Measurements from ENCODE around the gene DIPK1C.

The DIPK1C gene

DNA sequence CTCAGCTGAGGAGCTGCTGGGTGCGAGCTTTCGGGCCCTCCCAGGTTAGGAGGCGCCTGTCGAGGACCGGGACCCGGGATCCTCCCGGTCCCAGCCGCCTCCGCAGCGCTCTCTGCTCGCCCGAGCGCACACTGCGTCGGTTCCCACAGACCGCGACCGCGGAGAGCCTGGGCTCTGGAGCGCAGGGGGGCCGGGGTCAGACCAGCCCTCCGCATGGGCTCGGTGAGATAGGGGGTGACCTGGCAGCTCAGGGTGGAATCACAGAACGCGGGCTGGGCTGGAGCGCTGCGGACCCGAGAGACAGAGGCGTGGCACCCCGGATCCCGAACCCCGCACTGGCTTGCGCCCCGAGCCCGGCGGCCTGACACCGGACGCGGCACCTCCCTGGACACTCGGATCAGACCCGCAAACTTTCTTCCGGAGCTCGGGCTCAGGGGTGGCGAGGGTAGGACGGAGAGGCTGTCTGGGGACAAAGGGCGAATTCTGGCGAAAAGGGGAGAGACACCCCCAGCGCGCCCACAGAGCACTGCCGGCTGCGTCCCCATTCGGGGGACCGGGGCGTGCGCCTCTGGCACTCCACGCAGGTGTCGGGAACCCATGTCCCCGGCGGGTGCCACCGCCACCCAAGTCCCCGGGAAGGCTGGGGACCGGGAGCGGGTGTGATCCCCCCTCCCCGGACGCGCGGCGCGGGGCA lies 612 bp downstream of the DIPK1C start:
- DNase-seq (ENCODE audit: extremely low spot score): no peak
- TF ChIP-seq, protein P1, sequence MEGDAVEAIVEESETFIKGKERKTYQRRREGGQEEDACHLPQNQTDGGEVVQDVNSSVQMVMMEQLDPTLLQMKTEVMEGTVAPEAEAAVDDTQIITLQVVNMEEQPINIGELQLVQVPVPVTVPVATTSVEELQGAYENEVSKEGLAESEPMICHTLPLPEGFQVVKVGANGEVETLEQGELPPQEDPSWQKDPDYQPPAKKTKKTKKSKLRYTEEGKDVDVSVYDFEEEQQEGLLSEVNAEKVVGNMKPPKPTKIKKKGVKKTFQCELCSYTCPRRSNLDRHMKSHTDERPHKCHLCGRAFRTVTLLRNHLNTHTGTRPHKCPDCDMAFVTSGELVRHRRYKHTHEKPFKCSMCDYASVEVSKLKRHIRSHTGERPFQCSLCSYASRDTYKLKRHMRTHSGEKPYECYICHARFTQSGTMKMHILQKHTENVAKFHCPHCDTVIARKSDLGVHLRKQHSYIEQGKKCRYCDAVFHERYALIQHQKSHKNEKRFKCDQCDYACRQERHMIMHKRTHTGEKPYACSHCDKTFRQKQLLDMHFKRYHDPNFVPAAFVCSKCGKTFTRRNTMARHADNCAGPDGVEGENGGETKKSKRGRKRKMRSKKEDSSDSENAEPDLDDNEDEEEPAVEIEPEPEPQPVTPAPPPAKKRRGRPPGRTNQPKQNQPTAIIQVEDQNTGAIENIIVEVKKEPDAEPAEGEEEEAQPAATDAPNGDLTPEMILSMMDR (IDR thresholded peaks at IDR 0.05; ENCODE audit: control extremely low read depth, extremely low read depth, low read depth, missing control alignments): no peak
- POLR2A ChIA-PET: no interaction called here
- CTCF ChIA-PET: no interaction called here

DNA sequence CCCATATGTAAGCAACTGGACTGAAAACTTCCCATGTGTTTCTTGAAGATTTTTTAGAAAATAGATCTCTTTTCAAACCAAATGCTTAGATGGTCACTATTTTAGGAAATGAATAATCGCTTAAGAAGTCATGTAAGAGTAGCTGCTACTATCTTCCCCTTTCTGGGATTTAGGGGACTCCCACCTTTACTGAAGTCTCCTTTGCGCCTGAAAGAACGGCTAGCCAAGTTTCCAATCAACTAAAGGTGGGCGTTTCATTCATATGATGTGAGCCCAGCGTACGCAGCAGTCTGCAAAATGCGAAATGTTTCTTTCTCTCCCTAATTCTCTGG lies 1.1 kb downstream of the DIPK1C start:
- DNase-seq (ENCODE audit: extremely low spot score): no peak
- CTCF ChIA-PET: no interaction called here
- POLR2A ChIA-PET: no interaction called here
- TF ChIP-seq, protein P1 (IDR thresholded peaks at IDR 0.05; ENCODE audit: control extremely low read depth, extremely low read depth, low read depth, missing control alignments): no peak

DNA sequence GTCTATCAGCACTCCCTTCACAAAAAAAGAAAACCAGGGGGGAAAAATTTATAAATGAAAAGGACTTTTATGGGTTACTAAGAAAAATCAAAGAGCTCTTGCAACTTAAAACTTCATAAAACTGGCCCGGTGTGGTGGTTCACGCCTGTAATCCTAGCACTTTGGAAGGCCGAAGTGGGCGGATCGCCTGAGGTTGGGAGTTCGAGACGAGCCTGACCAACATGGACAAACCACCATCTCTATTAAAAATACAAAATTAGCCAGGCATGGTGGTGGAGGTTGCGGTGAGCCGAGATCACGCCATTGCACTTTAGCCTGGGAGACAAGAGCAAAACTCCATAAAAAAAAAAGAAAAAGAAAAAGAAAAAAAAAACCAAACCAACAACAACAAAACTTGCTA lies 1.7 kb downstream of the DIPK1C start:
- POLR2A ChIA-PET: no interaction called here
- TF ChIP-seq, protein P1 (IDR thresholded peaks at IDR 0.05; ENCODE audit: control extremely low read depth, extremely low read depth, low read depth, missing control alignments): no peak
- CTCF ChIA-PET: no interaction called here
- no peak for DNase-seq (ENCODE audit: extremely low spot score)

DNA sequence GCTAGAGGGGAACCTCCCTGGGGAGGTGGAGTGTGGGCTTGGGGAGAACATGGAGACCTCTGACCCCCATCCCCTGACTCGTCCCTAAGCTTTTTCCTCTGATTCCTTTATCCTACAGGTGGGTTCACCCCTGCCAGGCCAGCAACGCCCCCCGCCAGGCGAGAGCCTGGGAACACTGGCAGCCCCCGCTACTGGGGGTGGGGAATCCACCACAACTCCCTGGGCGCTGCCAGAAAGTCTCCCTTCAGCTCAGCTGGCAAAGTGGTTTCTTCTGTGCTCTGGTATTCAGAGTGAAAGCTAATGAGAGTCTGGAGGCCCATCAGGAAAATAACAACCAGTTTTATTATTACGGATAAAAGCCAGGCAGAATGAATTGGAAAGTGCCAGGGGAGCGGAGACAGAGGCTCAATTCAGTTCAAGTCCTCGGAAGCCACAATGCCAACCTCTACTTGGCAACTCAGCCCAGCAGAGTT lies 2.8 kb downstream of the DIPK1C start:
- ChIA-PET POLR2A (no interaction called here), CTCF (interaction anchor here (1.0 kb wide), 1 partner anchor 9 kb away, joined by 4 read pairs; no protein-coding TSS in a partner anchor)
- DNase-seq (ENCODE audit: extremely low spot score): no peak
- TF ChIP-seq, protein P1 (IDR thresholded peaks at IDR 0.05; ENCODE audit: control extremely low read depth, extremely low read depth, low read depth, missing control alignments): no peak

DNA sequence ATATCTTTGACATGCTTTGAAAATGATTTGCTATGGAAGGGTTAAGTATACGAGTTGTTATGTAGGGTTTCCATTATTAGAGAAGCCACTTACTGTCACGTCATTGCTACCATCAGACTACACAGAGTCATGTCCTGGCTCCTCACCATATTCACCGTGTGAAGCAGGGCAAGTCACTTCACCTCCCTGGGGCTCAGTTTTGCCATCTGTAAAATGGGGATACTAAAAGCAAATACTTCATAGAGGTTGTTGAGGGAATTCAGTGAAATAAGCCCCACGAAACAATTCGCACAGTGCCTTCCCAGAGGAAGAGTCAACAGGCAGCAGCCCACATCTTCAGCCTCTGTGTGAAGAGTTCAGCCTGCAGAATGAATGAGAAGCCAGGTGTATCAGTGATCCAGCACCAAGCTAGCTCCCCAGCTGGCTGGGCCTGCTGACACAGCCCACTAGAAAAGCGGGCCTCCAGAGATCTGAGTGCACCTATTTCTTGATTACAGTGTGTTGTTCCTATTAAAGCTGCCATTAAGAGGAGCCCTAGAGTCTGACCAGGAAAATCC lies 3.4 kb downstream of the DIPK1C start:
- ChIA-PET CTCF (interaction anchor here (1.0 kb wide), 1 partner anchor 9 kb away, joined by 4 read pairs; no protein-coding TSS in a partner anchor), POLR2A (no interaction called here)
- DNase-seq (ENCODE audit: extremely low spot score): no peak
- TF ChIP-seq, protein P1 (IDR thresholded peaks at IDR 0.05; ENCODE audit: control extremely low read depth, extremely low read depth, low read depth, missing control alignments): no peak

DNA sequence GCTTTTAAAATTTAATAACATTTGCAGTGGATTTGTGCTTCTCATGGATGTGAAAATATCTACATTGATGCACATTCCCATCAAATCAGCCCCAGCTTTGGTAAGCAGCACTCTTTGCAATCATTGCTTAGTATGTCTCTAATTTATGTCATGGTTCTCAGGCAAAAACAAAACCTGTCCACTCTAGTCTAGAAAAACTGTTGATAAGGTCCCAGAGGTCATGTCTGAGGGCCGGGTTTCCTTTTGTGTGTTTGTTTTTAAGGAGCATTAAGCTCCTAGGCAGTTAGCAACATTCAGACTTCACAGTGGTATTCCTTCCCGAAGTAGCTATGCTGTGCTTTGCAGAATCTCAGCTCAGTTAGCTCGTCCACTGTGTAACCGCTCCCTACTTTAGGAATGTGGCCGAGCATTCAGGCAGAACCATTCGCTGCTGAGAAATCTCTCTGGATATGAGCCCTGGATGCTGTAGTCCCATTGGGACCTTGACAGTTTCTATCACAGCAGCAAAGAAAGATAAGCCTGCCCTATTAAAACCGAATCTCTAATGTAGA lies 4.0 kb downstream of the DIPK1C start:
- POLR2A ChIA-PET: no interaction called here
- TF ChIP-seq, protein P1 (IDR thresholded peaks at IDR 0.05; ENCODE audit: control extremely low read depth, extremely low read depth, low read depth, missing control alignments): no peak
- DNase-seq (ENCODE audit: extremely low spot score): no peak
- CTCF ChIA-PET: no interaction called here
